D721Med (cell line): ENCODE data around the gene IRF2BP2.

Experiments used
- DNase-seq: peaks from one replicate; pipeline ENCODE4 v3.0.0; 2011; ENCODE audit warnings: low spot score; ENCODE audit not compliant: insufficient read length
- FAIRE-seq: peaks from 2 replicates; lab custom pipeline; 2011; peaks lifted over from hg19 to GRCh38; lab: Jason Lieb, UNC
- TF ChIP-seq, protein P1 (sequence below): IDR thresholded peaks from 2 replicates; pipeline ENCODE4 v1.5.1; 2012; ENCODE audit warnings: mild to moderate bottlenecking, control low read depth; ENCODE audit not compliant: insufficient read depth; ENCODE audit errors: missing control alignments

IRF2BP2 gene

DNA sequence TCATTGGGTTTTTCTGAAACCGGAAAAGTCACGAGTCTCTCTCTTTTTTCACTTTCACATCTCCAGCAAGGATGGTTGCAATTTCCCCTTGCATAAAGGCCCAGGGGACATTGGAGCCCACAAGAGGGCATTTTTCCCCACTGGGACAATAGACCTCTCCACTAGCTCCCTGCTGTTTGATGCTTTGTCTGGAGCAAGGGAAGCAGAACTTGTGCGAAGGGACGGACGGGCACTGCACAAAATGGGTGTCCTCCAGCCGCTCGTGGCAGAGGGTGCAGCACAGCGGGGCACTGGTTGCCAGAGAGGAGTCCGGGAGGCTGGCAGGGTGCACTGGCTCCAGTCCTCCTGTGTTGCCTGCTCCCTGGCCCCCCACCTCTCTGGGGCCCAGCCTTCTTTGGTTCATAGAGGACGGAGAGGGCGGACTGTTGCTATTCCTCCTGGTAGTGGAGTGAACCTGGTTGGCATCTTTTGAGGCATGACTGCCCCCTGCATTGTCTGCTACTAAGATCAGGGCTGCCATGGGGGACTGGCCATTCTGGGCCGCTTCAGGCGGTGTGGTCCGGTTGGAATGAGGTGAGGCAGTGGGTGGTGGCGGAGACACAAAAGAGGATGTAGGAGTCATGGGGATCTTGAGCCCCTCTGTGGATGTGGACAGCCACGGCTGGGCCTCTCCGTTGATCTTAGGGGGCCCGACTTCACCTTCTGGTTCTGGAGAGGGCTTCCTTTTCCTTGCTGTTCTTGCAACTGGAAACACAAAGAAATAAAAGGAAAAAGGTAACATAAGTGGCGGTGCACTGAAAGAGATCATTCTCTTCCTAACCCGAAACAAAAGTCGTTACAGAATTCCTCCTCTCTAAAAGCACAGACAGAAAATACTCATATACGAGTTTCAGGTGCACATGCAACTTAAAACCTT, 2.6 kb downstream of the IRF2BP2 start:
- DNase-seq (no peak), FAIRE-seq (no peak)
- TF ChIP-seq, protein P1, sequence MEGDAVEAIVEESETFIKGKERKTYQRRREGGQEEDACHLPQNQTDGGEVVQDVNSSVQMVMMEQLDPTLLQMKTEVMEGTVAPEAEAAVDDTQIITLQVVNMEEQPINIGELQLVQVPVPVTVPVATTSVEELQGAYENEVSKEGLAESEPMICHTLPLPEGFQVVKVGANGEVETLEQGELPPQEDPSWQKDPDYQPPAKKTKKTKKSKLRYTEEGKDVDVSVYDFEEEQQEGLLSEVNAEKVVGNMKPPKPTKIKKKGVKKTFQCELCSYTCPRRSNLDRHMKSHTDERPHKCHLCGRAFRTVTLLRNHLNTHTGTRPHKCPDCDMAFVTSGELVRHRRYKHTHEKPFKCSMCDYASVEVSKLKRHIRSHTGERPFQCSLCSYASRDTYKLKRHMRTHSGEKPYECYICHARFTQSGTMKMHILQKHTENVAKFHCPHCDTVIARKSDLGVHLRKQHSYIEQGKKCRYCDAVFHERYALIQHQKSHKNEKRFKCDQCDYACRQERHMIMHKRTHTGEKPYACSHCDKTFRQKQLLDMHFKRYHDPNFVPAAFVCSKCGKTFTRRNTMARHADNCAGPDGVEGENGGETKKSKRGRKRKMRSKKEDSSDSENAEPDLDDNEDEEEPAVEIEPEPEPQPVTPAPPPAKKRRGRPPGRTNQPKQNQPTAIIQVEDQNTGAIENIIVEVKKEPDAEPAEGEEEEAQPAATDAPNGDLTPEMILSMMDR: peak; percentile 42

DNA sequence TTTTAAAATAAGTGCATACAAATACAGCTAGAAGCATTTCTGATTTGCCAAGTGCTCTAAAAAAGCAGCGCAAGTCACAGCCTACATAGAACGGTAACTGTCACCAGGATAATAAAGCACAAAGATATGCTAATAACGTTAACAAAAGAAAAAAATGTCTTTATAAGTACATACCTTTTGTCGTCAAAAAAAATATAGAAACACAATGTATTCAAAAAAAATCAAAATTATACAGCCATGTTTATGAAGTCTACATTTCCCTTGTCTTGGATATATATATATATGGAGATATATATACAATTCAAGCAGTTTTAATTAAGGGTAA, 3.2 kb downstream of the IRF2BP2 start:
- DNase-seq (no peak), FAIRE-seq (no peak)
- TF ChIP-seq, protein P1: no peak

DNA sequence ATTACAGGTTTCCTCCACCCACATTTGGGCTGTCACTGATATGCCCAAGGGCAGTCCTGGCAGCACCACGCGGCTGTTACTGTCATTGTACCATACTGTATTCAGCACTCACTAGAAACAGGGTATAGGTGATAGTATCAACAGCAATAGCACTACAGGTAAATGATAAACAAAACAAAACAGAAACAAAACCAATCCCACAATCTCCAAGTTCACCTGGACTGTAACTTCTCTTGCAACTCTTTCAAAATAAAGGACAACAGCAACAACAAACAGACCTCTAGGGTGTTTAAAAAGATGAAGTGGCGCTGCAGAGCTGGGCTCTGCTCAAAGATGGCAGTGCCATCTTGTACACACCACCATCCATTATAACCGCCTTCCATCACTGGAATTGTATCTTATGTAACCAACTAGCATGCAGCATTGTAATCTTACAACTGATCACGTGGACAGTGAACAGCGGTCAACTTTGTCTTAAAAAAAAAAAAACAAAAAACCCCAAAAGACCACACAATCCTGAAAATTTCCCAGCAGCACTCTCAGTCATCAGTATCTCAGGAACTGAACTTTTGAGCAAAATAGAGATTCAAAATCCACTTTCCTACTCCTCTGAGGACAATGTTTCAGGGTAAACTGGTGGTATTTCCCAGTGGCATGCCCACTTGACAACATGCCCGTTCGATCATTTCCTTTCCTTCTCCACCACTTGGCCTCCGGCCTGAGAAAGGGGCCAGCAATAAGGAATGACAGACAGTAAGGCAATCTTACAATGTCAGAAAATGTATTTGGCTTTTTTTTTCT, 3.8 kb downstream of the IRF2BP2 start:
- DNase-seq: no peak
- FAIRE-seq: peak; percentile 21
- TF ChIP-seq, protein P1: peak; percentile 28

DNA sequence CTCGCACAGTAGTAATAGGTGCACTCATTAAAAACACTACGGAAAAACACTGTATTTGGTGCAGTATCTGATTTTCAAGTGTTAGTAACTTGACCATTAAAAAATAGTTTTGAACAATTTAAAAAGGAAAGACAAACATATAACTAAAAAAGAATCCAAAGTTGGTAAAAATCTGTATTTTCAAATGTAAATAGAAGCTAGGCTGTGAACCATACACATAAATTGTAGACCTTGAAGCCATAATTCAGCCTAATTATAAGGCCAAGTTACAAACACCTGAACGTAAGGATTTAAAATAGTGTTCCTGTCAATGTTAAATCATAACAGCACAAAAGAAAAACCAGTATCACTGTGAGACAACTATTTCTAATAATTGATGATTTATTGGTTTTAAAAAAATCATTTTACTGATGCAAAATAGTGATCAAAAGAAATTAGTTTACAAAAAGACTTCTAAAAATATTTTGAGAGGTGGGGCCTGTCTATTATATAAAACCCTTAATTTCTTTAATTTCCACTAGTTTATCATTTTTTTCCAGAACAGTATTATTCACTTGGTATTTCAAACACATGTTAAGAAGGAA, 4.5 kb downstream of the IRF2BP2 start:
- TF ChIP-seq, protein P1: no peak
- FAIRE-seq (no peak), DNase-seq (no peak)

- TF ChIP-seq, protein P1: no peak
- DNase-seq: no peak
- no peak for FAIRE-seq
Observed at GRCh38 chr1:234604495-234605398, 5.2 kb downstream of the IRF2BP2 start.
